HG03025 (cell line): ENCODE data around the gene PQBP1.

Experiments
- ATAC-seq: cut with Tn5 transposase; IDR thresholded peaks from one replicate; pipeline ENCODE4 v1.9.1; 2021; ENCODE audit warnings: mild to moderate bottlenecking, moderate library complexity; ENCODE audit not compliant: unreplicated experiment, low FRiP score

The PQBP1 gene

DNA sequence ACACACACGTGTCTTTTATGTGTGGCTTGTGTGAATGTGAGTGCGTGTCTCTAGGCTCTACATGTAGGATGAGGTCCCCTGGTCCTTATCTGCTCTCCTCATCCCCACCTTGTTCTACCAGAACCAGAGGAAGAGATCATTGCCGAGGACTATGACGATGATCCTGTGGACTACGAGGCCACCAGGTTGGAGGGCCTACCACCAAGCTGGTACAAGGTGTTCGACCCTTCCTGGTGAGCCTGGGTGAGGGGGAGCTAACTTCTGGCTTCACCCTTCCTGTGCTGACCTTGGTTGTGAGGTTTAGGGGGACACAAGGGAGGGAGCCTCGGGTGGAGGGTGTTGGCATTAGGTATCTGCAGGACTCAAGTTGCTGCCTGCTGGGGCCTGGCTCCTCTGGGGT, 3.3 kb downstream of the PQBP1 start:
- no peak for ATAC-seq

DNA sequence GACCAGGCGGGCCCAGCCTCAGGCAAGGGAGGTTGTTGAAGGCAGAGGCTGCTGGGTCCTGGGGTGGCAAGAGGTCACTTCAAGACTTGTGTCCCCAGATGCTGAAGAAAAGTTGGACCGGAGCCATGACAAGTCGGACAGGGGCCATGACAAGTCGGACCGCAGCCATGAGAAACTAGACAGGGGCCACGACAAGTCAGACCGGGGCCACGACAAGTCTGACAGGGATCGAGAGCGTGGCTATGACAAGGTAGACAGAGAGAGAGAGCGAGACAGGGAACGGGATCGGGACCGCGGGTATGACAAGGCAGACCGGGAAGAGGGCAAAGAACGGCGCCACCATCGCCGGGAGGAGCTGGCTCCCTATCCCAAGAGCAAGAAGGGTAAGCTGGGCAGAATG, 4.4 kb downstream of the PQBP1 start:
- ATAC-seq: no peak

DNA sequence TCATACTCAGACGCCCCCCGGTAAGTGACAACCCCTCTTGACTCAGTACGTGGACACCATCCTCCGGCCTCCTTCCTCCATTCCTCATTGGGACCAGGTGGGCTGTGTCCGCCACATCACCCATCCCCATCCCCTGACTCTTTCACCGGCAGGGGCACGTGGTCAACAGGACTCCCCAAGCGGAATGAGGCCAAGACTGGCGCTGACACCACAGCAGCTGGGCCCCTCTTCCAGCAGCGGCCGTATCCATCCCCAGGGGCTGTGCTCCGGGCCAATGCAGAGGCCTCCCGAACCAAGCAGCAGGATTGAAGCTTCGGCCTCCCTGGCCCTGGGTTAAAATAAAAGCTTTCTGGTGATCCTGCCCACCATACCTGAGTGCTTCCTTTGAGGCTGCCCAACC, 5.0 kb downstream of the PQBP1 start:
- no peak for ATAC-seq

DNA sequence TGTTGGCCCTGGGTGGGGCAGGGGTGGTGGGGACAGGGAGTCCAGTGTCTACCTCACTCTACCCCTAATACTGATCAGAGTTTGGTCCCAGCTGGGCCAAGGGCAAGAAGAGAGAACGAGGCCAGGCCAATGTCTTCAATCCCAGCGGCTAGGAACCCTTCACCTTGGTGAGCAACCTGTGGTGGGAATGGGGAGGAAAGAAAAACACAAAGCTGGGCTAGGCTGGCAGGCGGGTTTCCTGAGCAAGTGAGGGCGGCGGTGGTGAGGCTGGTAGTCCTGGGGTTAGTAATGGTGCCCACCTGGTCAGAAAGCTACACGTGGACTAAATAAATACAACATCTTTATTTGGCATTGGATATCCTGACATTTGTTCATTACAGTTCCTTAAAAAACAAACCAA, 5.6 kb downstream of the PQBP1 start:
- ATAC-seq: no peak

DNA sequence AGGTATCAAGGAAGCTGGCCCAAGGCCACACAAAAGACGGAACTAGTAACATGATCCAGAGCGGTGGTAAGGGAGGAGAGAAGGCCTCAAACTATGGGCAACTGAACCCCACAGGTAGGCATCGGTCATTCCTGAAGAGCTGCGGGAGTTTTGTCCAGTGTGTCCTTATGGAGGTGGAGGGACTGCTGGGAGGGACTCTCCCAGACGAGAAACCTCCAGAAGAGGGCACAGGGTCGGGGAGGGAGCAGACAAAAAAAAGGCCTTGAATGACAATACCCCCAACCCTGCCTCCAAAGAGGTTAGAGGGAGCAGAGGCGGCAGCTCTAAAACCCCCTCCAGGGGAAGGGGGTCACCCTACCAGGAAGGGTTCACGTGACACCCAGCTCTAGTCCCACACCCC, 6.5 kb downstream of the PQBP1 start:
- ATAC-seq: no peak

DNA sequence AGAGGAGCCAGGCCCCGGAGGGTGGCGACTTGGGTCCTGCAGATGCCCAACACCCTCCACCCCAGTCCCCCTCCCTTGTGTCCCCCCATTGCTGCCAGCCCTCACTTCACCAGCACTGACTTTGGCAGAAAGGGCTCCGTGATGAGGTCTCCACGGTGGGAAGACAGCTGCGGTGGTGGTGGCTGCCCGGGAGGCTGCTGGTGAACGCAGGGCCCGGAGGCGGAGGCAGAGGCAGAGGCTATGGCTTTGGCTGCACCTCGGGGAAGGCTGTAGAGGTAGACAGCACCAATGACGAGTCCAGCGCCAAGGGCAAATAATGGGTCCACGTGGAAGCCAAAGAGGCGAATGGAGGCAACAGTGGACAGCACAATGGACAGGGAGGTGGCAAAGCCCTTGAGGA, 6.9 kb downstream of the PQBP1 start:
- ATAC-seq: no peak

DNA sequence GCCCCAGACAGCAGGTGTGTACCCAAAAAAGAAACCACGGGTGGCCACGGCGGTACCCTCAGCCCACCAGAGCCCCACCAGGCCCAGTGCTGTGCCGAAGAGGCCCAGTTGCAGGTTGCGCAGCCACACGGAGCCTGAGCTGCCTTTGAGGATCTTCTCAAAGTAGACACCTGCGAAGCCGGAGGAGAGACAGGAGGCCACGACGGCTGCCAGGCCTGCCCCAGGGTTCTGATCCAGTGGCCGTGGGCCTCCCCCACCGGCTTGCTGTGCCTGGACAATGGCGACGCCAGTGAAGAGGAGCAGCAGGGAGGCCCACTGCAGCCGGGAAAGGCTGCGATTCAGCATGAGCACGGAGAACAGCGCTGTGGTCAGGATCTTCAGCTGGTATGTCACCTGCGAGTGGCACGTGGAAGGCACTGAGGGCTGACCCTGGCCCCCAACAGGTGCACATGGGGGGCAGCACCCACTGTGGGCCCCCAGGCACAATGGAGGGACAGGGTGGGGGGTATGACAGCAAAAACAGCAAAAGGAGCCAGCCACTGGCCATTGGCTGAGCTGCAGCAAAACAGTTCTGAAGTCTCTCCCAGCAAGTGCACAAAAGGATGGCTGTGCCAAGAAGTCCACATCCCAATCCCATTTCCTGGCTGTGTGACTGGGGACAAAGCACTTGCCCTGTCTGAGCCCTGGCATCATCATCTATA, 7.5 kb downstream of the PQBP1 start:
- no peak for ATAC-seq

DNA sequence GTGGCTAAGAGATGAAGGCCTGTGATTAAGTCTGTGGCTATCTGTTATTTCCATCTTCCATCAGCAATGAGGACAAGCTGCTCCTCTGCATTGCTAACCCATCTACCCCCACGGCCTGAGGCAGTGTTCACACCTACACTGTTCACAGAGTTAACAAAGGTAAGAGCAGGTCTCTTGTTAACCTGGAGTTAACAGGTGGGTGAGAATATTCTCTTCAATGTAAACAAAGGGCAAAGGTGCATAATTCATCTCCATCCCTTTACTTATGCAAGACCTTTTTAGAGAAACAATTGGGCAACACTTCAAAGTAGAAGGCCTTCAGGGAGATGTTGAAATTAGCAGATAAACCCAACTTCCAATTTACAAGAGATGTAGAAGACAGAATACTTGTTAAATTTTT, 10.9 kb downstream of the PQBP1 start:
- no peak for ATAC-seq

DNA sequence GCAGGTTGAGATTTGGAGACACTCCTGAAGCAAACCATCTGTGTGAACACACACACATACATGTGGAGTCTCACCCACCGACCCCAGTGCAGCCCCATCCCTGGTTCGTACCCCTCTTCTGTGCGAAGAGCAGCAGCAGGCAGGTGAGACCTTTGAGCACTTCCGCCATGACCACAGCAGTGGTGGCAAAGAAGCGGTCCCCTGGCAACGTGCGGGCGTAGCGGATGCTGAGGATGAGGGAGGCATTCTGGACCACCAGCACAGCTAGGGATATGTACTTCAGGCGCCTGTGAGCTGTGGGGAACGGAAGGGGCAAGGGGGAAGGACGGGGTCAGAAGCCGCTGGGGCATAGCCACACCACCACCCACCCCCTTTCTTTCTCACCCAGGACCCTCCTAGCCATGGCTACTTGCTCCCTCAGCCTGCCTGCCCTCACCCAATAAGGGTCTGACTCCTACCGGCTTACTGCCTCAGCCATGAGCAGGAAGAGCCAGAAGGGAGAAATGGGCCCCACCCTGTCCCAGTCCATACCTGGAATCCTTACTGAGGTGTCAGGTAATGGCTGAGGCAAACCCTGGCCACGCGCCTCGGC, 12.1 kb downstream of the PQBP1 start:
- ATAC-seq: no peak

DNA sequence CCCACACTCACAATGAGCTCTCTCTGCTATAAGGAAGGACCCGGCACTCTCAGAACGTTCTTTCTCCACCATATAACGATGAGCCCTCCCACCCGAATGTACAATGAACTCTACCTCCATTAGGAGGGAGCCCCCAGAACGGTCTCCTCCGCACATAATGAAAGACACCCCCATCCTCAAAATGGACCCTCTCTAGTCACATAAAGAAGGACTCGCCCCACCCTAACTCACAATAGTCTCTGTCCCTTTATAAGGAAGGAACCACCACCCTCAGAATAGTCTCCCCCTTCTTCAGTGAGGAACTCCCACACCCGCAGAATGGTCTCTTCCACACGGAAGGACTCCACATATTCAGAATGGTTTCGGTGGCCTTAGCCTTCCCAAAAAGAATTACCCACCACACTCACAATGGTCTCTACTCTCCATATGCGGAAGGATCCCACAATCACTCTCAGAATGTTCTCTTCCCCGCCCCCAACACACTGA, 13.2 kb downstream of the PQBP1 start:
- ATAC-seq: no peak

DNA sequence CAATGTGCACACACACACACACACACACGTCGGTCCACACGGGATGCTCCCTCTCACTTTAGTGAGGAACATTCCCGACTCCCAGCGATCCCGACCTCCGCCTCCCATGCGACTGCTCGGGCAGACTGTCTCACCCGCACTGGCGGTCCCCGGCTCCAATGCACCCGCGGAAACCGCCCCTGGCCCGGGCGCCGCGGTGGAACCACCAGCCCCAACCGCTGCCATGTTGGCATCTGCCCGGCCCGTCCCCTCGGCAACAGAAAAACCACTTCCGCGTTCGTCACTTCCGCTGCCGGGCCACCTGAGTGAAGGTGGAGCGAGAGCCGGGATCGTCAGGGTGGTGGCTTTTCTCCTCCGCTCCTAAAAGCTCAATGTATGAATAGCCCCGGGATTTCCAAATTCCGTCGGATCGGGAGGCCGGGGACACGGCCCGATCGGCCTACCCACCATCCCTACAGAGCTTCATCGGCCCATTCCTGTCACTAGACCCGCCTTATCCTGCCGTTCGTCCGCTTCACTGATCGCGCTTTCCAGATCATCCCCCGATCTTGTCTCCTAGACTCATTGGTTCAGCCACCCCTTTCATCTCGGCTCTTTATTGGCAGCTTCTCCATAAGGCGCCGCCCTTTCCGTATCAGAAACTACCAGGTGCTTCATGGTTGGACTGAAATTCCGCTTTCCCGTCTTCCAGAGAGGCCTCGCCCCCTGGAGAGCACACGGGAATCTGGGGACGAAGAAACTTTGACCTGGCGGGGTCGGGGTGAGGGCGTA, 13.9 kb downstream of the PQBP1 start, which contains the start of gene SLC35A2:
TSS of gene SLC35A2 (minus strand) at position 235 of the 771 bp plus-strand sequence. CDS start at position 225, 10 bp downstream.
- ATAC-seq: peak; percentile 73

DNA sequence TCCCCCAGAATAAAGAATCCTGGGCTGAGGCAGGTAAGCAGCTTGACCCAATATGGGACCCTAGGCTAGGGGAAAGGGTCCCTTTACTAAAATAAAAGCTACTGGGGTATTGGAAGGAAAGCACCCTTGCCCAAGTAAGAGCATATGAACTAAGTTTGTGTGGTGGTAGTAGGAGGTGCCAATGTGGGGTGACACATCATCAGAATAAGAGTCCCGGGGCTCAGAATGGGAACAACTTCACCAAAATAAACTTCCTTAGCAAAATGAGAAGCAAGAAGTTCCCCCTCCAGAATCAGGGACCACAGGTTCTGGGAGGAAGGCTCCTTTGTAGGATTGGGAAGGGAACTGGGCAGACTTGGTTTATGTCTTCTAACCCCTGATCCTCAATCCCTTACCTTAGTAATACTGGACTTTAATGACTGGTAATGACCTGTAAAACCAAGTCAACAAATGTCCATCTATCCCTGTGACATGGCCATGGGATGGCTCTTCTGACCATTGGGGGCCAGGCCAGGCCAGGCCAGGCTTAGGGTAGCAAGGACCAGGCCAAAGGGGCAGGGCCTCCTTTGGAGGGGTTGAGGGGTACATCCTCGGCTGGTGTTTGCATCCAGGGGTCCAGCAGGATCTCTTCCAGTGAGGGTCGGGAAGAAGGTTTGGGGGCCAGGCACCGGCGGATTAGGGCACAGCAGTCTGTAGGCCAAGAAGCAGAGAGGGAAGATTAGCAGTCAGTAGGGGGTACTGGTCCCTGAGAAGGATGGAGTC, 16.1 kb downstream of the PQBP1 start:
- no peak for ATAC-seq

DNA sequence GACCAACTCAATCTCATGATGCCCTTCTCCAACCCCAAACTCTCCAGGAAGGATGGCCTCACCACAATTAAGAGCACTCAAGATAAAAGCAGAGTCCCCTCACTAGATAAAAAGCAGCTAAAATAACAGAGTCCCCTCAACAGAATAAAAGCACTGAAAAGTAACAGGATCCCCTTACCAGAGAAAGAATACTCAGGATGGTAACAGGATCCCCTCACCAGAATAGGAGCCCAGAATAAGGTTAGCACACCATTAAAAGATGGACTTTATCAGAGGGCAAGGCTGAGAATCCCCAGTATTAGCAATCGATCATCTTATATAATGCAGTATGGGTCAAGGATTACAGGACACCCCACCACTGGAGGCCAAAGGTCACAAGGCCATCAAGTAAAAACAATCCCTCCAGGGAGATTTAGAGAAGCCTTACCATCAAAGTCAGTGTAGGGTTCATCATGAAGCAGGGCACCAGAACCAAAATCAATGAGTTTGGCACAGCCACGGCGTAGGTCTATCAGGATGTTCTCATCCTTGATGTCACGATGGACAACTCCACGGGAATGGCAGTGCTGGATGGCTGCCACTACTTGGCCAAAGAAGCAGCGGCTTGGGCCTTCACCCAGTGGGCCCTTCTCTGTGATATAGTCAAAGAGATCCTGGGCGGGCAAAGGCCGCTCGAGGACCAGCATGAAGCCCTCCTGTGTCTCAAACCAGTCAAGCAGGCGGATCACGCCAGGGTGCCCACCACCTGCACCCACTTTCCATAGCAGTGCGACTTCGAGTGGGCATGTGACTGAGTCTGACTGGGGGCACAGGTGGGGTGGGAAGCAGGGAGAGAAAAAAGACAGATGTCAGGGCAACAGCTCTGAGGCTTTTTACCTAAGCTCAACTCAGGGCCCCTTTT, 17.1 kb downstream of the PQBP1 start:
- no peak for ATAC-seq

DNA sequence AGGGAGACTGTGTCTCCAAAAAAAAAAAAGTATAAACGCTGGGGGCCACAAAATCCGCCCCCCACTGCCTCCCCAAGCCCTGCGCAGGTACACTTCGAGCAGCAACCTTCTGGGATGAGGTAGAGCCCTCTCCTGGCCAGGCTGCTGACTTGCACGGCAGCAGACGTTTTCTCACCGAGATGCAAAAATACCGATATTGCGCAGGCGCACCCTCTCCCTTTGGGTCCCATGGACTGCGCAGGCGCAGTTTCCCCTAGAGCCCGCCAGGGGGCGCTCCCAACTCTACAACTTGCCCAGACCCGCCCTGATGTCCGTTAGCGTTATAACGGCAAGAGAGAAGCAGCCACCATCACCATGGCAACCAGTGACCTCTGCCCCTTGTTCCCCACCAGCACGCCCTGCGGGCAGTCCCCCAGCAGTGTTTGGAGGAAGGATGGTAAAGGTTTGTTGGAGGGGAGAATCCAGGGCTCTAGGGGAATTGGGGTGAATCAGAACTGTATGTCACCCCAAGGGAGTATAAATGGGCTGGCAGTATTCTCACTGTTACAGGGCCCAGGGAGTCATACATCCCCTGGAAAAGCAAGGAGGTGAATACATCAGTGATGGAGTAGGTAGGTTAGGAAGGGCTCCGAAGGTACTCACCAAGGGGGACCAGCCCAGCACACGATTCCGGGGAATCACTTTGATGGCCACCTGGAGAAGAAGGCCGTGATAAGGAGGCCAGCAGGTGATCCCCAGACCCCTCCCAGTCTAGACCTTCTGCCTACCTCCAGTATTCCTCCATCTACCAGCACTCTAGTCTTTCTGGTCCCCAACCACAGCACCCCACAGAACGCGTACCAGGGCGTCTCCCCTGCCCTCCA, 19.6 kb downstream of the PQBP1 start:
- no peak for ATAC-seq

DNA sequence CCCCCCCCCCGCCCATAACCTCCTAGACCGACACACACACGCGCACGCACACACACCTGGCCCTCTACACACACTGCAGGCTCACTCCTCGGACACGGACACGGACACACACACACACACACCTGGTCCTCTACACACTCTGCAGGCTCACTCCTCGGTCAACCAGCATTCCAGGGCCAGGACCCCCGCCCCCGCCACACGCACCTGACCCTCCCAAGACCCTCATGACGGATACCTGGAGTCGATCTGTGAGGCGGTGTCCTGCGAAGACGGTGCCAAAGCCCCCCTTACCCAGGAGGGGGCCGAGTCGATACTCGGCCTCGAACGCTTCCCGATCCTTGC, 20.5 kb downstream of the PQBP1 start:
- no peak for ATAC-seq

DNA sequence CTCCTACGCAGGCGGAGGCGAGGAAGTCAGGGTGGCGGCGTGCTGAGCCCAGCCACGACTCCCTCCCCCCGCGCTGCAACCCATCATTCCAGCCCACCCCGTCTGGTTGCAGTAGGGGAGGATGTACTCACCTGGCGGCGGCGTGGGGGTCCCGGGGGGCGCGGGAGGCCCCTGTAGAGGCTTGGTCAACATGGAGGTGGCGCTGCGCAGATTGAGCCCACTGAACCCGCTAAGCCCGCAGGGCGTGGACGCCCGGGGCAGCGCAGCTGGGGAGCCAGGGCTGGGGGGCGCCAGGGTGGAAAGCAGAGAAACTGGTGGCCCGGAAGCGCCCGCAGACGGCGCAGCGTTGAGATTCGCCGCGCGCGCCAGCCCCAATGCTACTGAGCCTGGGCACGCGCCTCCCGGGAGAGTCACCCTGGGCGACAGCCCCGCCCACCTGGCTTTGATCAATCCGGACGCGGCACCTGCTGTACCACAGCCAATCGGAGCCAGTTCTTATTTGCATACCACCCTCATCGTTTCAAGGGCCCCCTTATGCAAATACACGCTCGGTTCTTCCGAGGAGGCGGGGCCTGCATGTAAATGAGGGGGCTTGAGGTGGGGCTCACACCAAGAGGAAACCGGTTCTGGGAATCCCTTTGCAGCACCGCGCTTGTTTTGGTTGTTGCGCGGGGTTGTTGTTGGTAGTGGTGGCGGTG, 21.1 kb downstream of the PQBP1 start, which contains the start of gene PIM2:
TSS of gene PIM2 (minus strand) at position 382 of the 698 bp plus-strand sequence. CDS start at position 192, 190 bp downstream.
- ATAC-seq: peak; percentile 58

DNA sequence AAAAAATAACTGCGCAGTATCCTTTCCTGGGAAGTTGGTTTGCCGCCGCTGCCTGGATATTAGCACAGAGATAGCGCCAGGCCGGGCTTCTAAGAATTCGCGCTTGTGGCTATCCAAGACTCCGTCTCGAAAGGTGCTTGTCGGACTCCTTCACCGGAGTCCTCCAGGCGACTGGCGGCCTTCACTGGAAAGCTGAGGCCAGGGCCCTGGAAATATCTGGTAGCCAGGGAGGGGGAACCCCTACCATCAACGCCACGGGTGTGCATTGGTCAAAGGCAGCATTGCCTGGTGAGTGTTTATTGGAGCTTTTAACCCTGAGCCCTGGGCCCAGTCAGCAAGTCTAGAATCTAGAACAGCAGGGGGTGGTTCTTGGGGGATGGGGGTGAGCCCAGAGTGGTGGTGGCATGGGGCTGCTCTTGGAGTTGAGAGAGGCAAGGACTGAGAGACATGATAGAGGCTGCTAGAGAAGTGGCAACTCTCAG, 21.7 kb downstream of the PQBP1 start:
- ATAC-seq: no peak
